Measurements from ENCODE around the gene PRR5L.

Gene PRR5L

GRCh38 chr11:36453678-36454077 is 157.6 kb downstream of the PRR5L start:
- no peak overlapping the region for H3K27ac ChIP-seq
- no peak for TF ChIP-seq ZFX (IDR thresholded peaks at IDR 0.05; ENCODE audit: borderline replicate concordance)
- no peak for TF ChIP-seq CTCF (IDR thresholded peaks at IDR 0.05)

DNA sequence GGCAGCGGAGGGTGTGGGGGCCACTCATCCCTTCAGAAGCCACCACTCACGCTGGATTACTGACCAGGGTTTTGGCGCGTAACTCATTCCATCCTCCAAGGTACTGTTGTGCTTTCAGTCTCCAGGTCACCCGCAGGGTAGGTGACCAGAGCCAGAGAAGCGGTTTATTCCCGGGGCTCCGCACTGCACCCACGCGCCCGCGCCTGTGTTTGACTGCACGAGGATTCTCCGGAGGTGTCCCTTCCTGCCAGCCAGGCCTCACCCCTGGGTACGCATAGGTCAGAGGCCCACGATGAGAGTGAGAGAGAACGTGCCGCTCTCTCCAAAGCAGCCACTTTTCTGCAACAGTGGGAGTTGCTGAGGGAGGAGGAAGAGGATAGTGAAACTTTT is 158.5 kb downstream of the PRR5L start:
- TF ChIP-seq CTCF (IDR thresholded peaks at IDR 0.05) (no peak), ZFX (IDR thresholded peaks at IDR 0.05; ENCODE audit: borderline replicate concordance) (no peak)
- no peak overlapping the region for H3K27ac ChIP-seq

DNA sequence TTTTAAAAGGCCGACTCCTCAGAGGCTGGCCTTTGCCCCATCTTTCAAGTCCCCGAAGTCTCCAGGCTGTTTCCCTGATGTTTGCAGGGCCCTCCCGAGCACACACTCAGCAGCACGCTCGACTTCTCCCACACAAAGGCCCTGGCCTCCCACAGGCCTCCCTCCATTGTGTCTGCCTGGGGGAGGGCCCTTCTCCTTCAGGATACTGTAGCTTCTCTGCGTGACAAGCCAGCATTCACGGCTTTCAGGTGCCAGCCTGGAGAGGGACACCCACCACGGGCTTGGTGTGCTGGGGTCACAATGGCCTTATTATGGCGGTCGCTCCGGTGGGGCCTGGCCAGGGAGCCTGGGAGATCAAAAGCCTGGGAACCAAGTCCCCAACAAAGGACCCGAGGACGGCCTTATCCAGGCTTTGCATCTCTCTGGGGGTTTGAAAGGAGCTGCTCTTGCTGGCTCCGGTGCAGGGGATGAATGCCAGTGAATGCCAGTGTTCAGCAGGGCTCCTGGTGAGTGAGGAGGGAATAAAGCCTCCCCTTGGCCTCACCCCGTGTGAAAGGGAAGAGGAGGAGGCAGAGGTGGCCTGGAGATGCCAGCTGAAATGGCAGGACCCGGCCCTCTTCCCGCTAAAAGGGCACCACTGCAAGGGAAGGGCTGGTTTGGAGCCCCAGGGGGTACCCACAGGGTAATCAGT is 159.0 kb downstream of the PRR5L start:
- no peak overlapping the region for H3K27ac ChIP-seq
- TF ChIP-seq ZFX (IDR thresholded peaks at IDR 0.05; ENCODE audit: borderline replicate concordance) (no peak), CTCF (IDR thresholded peaks at IDR 0.05) (no peak)

GRCh38 chr11:36455658-36456111 is 159.6 kb downstream of the PRR5L start:
- TF ChIP-seq CTCF (IDR thresholded peaks at IDR 0.05) = no peak
- no peak for TF ChIP-seq ZFX (IDR thresholded peaks at IDR 0.05; ENCODE audit: borderline replicate concordance)
- H3K27ac ChIP-seq = no peak overlapping the region

DNA sequence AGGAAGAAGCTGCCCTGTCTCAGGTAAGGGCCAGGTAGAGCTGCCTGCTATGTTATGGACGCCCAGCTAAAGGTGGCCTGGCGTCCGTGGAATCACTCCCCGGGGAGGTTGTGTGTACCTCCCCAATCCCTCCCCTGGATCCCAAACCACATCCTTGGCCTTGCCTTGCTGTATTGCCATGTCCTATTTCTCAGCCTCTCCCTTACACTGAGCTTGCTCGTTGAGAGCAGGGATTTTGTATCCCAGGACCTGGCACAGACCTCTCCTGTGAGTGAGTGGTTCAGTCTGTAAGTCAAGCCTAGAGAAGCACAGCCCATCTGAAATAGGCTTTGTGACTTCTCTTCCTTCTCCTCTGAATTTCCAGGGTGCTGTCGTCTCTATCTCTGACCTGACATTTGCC is 160.1 kb downstream of the PRR5L start:
- TF ChIP-seq ZFX (IDR thresholded peaks at IDR 0.05; ENCODE audit: borderline replicate concordance) (no peak), CTCF (IDR thresholded peaks at IDR 0.05) (no peak)
- H3K27ac ChIP-seq = no peak overlapping the region

DNA sequence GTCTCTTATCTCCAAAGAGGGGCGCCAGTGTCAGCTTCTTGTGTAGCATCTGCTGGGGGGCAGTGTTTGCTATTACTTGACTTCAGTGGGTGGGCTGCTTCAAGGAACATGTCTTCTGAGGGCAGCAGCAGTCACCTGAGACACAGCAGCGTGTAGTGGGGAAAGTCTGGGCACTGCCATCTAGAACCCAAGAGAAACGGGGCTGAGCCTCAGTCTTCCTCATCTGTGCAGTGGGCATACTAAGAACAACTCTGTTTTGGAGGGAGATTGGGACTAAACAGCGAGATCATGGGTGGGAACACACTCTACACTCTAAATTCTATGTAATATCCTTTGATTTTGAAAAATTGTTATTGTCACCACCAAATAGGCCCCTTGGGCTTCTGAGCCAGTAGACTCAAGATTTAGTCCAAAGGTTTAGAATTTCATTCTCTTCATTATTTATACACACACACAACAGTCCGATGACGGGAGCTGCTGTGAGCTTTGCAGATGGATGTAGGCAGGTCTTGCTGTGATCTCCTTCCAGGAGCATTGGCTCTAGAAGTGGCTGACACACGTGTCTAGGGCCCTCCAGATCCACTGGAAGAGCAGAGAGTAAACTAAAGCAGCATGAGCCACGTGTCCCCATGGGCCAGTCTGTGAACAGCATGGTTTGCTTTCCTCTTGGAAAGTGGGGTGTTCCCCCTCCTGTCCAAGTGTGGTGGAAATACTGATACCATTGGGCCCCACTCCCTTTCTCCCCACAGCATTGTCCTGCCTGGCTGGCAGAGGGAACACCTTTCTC is 162.2 kb downstream of the PRR5L start:
- no peak overlapping the region for H3K27ac ChIP-seq
- TF ChIP-seq CTCF (IDR thresholded peaks at IDR 0.05) = no peak
- TF ChIP-seq ZFX (IDR thresholded peaks at IDR 0.05; ENCODE audit: borderline replicate concordance) = no peak

DNA sequence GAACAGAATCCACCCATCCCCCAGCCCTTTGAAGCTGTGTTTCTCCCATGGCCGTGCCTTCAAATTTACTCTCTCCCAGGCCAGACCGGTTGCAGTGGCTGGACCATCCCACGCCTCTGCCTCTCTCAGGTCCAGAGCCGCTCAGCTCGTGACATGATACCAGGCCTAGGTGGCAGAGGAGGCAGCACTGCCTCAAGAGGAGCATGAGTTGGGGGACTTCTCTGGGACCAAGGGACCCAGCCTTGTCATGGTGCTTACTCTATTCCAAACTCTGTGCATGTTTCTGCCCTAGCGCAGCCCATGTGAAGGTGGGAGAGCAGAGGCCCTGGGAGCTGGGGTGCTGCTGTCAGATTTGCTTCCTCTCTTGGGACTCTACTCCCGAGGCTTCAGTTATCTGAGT is 163.0 kb downstream of the PRR5L start:
- TF ChIP-seq ZFX (IDR thresholded peaks at IDR 0.05; ENCODE audit: borderline replicate concordance) = no peak
- no peak for TF ChIP-seq CTCF (IDR thresholded peaks at IDR 0.05)
- no peak overlapping the region for H3K27ac ChIP-seq

Measured in 22Rv1 (cell line).